ENCODE data around the gene C4orf46.
"Not testable (repeated sequence)": the region's sequence is repeated elsewhere in the genome, so short reads cannot be mapped to it uniquely, and the experiment has no call there.

Gene C4orf46

GRCh38 chr4:158671665-158671914 is at the start of gene C4orf46:
Gene C4orf46, minus strand, starts transcription at chr4:158671887. Its CDS starts 86 bp downstream, at chr4:158671801.
- no peak for DNase-seq (ENCODE audit: low read depth in 3 of 3)

- DNase-seq (ENCODE audit: low read depth in 3 of 3), result no peak
These were observed 44.1 kb upstream of the C4orf46 start for GRCh38 chr4:158715802-158716201.

DNA sequence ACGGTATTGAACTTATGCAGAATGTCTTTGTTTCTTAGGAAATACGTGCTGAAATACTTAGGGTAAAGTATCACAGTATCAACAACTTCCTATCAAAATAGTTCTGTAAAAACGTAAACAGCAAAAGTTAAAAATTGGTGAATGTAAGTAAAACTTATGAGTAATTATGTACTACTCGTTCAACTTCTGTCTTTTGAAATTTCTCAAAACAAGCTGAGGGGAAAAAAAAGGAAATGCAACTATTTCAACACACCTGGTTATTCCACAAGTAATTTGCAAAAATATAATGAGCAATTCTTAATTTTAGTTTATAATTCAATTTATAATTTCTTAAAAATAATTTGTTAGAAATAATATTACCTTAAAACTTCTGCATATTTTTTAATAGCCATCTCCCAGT is 43.2 kb upstream of the C4orf46 start:
- no peak for DNase-seq (ENCODE audit: low read depth in 3 of 3)

DNA sequence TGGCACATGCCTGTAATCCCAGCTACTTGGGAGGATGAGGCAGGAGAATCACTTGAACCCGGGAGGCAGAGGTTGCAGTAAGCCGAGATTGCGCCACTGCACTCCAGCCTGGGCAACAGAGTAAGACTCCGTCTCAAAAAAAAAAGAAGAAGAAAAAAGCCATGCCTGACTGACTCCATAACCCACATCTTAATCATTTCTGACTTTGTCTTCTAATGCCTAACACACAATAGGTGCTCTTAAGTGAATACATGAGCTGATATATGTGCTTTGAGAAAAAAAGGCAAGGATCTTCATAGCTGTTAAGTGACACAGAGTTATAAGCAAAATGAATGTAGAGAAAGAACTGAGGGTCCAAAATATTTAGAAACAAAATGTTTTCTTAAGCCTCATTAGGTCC is 40.9 kb upstream of the C4orf46 start:
- DNase-seq (ENCODE audit: low read depth in 3 of 3), result not testable (repeated sequence)

DNA sequence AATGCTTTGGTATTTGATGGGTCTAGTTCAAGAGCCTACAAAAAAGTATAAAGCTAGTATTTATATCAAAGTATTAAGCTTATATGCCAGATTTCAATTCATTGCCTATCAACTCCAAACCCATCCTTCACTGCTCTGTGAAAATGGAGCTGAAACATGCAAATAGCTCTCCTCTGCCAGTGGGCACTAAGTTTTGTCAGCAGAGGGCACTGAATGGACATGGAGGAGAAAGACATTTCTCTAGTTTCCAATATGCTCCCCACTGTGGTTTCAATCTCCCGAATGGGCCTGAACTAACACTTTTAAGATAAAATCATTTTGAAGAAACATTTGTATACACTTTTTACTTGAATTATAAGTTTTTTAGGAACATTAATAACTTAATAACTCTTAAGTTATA is 39.1 kb upstream of the C4orf46 start:
- DNase-seq (ENCODE audit: low read depth in 3 of 3), result no peak

DNA sequence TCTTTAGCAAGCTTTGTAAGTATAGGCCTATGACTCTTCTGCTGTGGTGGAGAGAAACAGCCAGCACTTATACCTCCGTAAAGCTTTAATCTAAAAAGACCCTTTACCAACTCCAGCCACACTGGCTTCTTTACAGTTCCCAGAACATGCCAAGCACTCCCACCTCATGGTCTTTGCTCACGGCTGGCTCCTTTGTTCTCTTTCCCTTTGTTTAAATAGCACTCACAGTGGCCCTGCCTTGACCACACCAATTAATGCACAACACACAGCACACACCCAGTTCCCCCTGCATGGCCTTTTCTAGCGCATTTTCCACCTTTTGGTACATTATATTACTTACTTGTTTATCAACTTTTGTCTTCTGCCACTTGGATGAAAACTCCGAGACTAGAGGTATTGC is 32.6 kb upstream of the C4orf46 start:
- no peak for DNase-seq (ENCODE audit: low read depth in 3 of 3)

DNA sequence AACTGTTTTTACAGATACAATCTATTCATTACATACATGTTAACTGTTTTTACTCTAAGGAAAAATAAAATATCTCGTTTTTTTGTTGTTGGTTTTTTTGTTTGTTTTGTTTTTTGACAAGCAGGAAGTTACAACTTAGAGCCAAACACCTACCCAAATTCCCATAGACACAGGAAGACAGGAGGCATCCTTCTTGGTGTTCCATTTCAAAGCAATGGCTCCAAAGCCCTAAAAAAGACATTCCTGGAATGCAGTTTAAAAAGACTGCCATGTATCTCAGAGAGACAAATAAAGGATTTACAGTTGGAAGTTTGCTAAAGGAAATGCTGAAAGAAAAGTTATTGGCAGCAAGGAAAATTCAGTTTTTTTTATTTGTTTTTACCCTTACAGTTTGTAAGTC is 17.1 kb upstream of the C4orf46 start:
- no peak for DNase-seq (ENCODE audit: low read depth in 3 of 3)

- DNase-seq (ENCODE audit: low read depth in 3 of 3), result no peak
These were observed 10.4 kb upstream of the C4orf46 start for GRCh38 chr4:158682066-158682465.

DNA sequence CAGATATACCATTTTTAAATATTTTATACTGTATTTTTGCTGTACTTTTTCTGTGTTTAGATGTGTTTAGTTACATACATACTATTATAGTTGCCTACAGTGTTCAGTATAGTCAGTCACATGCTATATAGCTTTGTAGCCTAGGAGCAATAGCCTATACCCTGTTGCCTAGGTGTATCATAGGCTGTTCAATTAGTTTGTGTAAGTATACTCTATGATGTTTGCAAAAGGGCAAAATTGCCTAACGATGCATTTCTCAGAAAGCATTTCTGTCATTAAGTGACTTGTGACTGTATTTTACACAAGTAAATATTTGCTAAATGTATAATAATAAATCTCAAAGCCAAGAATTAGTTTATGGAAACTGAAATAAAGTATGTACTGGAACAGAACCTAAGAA is 9.9 kb upstream of the C4orf46 start:
- DNase-seq (ENCODE audit: low read depth in 3 of 3), result no peak

- no peak for DNase-seq (ENCODE audit: low read depth in 3 of 3)
These were observed 7.1 kb upstream of the C4orf46 start for GRCh38 chr4:158678767-158679166.

DNA sequence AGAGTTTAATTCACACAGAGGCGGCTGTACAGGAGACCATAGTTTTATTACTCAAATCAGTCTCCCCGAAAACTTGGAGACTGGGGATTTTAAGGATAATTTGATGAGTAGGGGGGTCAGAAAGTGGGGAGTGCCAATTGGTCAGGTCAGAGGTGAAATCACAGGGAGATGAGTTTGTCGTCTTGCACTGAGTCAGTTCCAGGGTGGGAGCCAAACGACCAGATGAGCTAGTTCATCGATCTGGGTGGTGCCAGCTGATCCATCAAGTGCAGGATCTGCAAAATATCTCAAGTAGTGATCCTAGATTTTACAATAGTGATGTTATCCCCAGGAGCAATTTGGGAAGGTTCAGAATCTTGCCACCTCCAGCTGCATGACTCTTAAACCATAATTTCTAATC is 4.4 kb upstream of the C4orf46 start:
- no peak for DNase-seq (ENCODE audit: low read depth in 3 of 3)

GRCh38 chr4:158673633-158674032 is 1.9 kb upstream of the C4orf46 start:
- DNase-seq (ENCODE audit: low read depth in 3 of 3), result no peak

GRCh38 chr4:158671915-158672806 is 474 bp upstream of the C4orf46 start, which contains the start of gene ETFDH:
Gene ETFDH, plus strand, starts transcription at chr4:158672296. Its CDS starts 161 bp downstream, at chr4:158672457.
- DNase-seq (ENCODE audit: low read depth in 3 of 3), result peak; percentile 91 to 97 (median 96)

GRCh38 chr4:158670975-158671664 is 567 bp downstream of the C4orf46 start:
- DNase-seq (ENCODE audit: low read depth in 3 of 3), result peak; percentile 9 to 30 (median 12)

- no peak for DNase-seq (ENCODE audit: low read depth in 3 of 3)
These were observed 2.4 kb downstream of the C4orf46 start for GRCh38 chr4:158669310-158669709.

- no peak for DNase-seq (ENCODE audit: low read depth in 3 of 3)
These were observed 4.0 kb downstream of the C4orf46 start for GRCh38 chr4:158667651-158668198.

DNA sequence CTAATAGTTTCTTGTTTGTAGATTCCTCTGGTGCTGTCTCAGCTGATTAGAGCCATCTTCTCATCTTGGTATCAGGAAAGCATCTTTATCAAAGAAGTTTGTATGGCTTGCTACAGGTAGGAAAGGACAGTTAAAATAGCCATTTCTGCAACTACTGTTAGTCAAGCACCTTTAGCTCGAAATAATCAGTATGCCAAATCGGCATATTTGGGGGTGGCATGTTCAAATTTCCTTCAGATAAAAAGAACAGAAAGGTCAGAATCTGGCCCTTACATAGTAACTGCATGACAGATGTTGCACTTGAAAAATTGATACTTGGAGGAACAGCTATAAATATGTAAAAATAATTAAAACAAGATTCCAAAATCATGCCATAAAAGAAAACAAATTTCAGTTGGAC is 4.8 kb downstream of the C4orf46 start:
- no peak for DNase-seq (ENCODE audit: low read depth in 3 of 3)

- no peak for DNase-seq (ENCODE audit: low read depth in 3 of 3)
These were observed 6.9 kb downstream of the C4orf46 start for GRCh38 chr4:158664806-158665205.

DNA sequence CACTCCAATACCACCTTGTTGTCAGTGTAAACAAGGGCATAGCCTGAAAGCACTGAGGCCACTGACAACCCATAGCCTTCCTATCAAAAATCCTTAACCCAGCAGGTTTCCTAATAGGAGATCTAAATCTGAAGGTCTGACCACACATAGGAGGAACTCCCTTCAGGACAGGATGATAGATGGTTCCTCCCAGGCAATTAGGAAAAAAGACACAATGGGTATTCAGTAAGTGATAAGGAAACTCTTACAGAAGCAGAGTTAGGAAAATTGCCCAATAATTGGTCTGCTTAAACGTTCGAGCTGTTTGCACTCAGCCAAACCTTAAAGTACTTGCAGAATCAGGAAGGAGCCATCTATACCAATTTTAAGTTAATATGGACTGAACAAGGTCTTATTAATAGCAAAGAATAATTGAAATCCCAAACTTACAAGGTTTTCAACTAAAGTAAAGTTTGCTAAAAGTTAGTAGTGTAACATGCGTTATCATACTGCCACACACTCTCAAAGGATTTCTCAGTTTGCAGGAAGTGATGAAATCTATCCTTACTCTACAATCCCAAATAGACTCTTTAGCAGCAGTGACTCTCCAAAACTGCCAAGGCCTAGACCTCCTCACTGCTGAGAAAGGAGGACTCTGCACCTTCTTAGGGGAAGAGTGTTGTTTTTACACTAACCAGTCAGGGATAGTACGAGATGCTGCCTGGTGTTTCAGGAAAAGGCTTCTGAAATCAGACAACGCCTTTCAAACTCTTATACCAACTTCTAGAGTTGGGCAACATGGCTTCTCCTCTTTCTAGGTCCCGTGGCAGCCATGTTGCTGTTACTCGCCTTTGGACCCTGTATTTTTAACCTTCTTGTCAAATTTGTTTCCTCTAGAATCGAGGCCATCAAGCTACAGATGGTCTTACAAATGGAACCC is 7.7 kb downstream of the C4orf46 start:
- DNase-seq (ENCODE audit: low read depth in 3 of 3), result not testable (repeated sequence)

- not testable (repeated sequence) for DNase-seq (ENCODE audit: low read depth in 3 of 3)
These were observed 8.4 kb downstream of the C4orf46 start for GRCh38 chr4:158663255-158663654.

- no peak for DNase-seq (ENCODE audit: low read depth in 3 of 3)
These were observed 14.4 kb downstream of the C4orf46 start for GRCh38 chr4:158657291-158657690.

- DNase-seq (ENCODE audit: low read depth in 3 of 3), result no peak
These were observed 15.2 kb downstream of the C4orf46 start for GRCh38 chr4:158656439-158656838.
